T-helper 17 cell (primary cell): ENCODE results near the gene ITPR1. TPM values are rescaled to one million over a fixed set of nuclear protein-coding genes. Genes with fewer than 3 reads are reported as not detected.
A peak's percentile ranks its signal among the peaks of the same experiment; 100 is the strongest.

Experiments used
- ATAC-seq: fragments of 150-1000 bp; cut with Tn5 transposase; 2 replicates; pipeline ENCODE4 v1.10.0; 2021; ENCODE audit warnings: mild to moderate bottlenecking, moderate library complexity
- DNase-seq, 3 donors: peaks; one replicate each; pipeline versions ENCODE4 v3.0.0 to v3.0.0-alpha.2; 2020 to 2021
- H3K9me3 ChIP-seq: one replicate; pipeline ENCODE4 v1.7.0; 2013; ENCODE audit warnings: low read length, mild to moderate bottlenecking; ENCODE audit not compliant: control insufficient read depth, poor library complexity, severe bottlenecking
- H3K27ac Mint-ChIP-seq: one replicate; pipeline ENCODE4 v1.8.0; 2022; ENCODE audit warnings: mild to moderate bottlenecking, moderate library complexity, mixed read lengths
- H3K27me3 Mint-ChIP-seq: one replicate; pipeline ENCODE4 v1.8.0; 2022; ENCODE audit warnings: mixed read lengths
- H3K36me3 Mint-ChIP-seq: one replicate; pipeline ENCODE4 v1.8.0; 2022; ENCODE audit warnings: low read depth, mixed read lengths
- H3K4me1 Mint-ChIP-seq: one replicate; pipeline ENCODE4 v1.8.0; 2022; ENCODE audit warnings: mild to moderate bottlenecking, mixed read lengths
- H3K4me3 Mint-ChIP-seq: one replicate; pipeline ENCODE4 v1.8.0; 2022; ENCODE audit warnings: mild to moderate bottlenecking, moderate library complexity, mixed read lengths
- total RNA-seq, 4 donors: library from RNA in 2 of 4; stranded (reverse) in 2 of 4; gene quantifications; one replicate each; pipeline ENCODE4 v1.2.3 and lab custom pipeline; 2022 to 2026

ITPR1 gene
- total RNA-seq, 2 donors from 2014 or later, result 92.0 to 102 TPM

GRCh38 chr3:4627651-4628375 is 134.7 kb downstream of the ITPR1 start:
- Mint-ChIP-seq H3K4me3 (no peak overlapping the region), H3K4me1 (peaks cover 4% of the 10 kb centered on the region), H3K27me3 (no peaks in the 10 kb centered on the region), H3K36me3 (no peaks in the 10 kb centered on the region), H3K27ac (no peak overlapping the region)
- H3K9me3 ChIP-seq, result no peaks in the 10 kb centered on the region
- ATAC-seq (no peak), DNase-seq (no peak)

GRCh38 chr3:4629095-4630007 is 136.2 kb downstream of the ITPR1 start:
- H3K9me3 ChIP-seq, result no peaks in the 10 kb centered on the region
- Mint-ChIP-seq H3K4me1 (peaks cover 5% of the 10 kb centered on the region), H3K27me3 (no peaks in the 10 kb centered on the region), H3K4me3 (no peak overlapping the region), H3K36me3 (no peaks in the 10 kb centered on the region), H3K27ac (no peak overlapping the region)
- no peak for ATAC-seq
- DNase-seq, result no peak

GRCh38 chr3:4633078-4634004 is 140.2 kb downstream of the ITPR1 start:
- Mint-ChIP-seq H3K27ac (peak overlapping the region; percentile 51), H3K4me1 (peaks cover 5% of the 10 kb centered on the region), H3K36me3 (peaks cover 2% of the 10 kb centered on the region), H3K27me3 (no peaks in the 10 kb centered on the region), H3K4me3 (no peak overlapping the region)
- ATAC-seq (peak; percentile 61), DNase-seq (no peak)
- no peaks in the 10 kb centered on the region for H3K9me3 ChIP-seq

- no peaks in the 10 kb centered on the region for H3K9me3 ChIP-seq
- no peak overlapping the region for H3K27ac Mint-ChIP-seq
- ATAC-seq (no peak), DNase-seq (no peak)
- H3K4me3 Mint-ChIP-seq, result no peak overlapping the region
- H3K27me3 Mint-ChIP-seq, result no peaks in the 10 kb centered on the region
- peaks cover 2% of the 10 kb centered on the region for H3K36me3 Mint-ChIP-seq
- peaks cover 5% of the 10 kb centered on the region for H3K4me1 Mint-ChIP-seq
These were observed 141.7 kb downstream of the ITPR1 start for GRCh38 chr3:4634894-4635293.

GRCh38 chr3:4637265-4637664 is 144.1 kb downstream of the ITPR1 start:
- H3K4me1 Mint-ChIP-seq, result peaks cover 7% of the 10 kb centered on the region
- peak overlapping the region; percentile 2 for H3K27ac Mint-ChIP-seq
- ATAC-seq (no peak), DNase-seq (no peak)
- H3K4me3 Mint-ChIP-seq, result no peak overlapping the region
- H3K36me3 Mint-ChIP-seq, result peaks cover 8% of the 10 kb centered on the region
- no peaks in the 10 kb centered on the region for H3K9me3 ChIP-seq
- no peaks in the 10 kb centered on the region for H3K27me3 Mint-ChIP-seq

GRCh38 chr3:4641863-4642563 is 148.9 kb downstream of the ITPR1 start:
- H3K4me1 Mint-ChIP-seq, result peaks cover 7% of the 10 kb centered on the region
- DNase-seq (no peak), ATAC-seq (no peak)
- H3K27me3 Mint-ChIP-seq, result no peaks in the 10 kb centered on the region
- no peaks in the 10 kb centered on the region for H3K9me3 ChIP-seq
- H3K27ac Mint-ChIP-seq, result no peak overlapping the region
- no peak overlapping the region for H3K4me3 Mint-ChIP-seq
- peaks cover 16% of the 10 kb centered on the region for H3K36me3 Mint-ChIP-seq

GRCh38 chr3:4642611-4643010 is 149.5 kb downstream of the ITPR1 start:
- Mint-ChIP-seq H3K27me3 (no peaks in the 10 kb centered on the region), H3K4me3 (no peak overlapping the region), H3K4me1 (peaks cover 7% of the 10 kb centered on the region), H3K27ac (no peak overlapping the region), H3K36me3 (peaks cover 14% of the 10 kb centered on the region)
- H3K9me3 ChIP-seq, result no peaks in the 10 kb centered on the region
- no peak for ATAC-seq
- DNase-seq, result no peak

GRCh38 chr3:4643904-4644547 is 150.9 kb downstream of the ITPR1 start:
- Mint-ChIP-seq H3K4me1 (peaks cover 7% of the 10 kb centered on the region), H3K36me3 (peaks cover 14% of the 10 kb centered on the region), H3K27me3 (no peaks in the 10 kb centered on the region), H3K4me3 (no peak overlapping the region), H3K27ac (peak overlapping the region; percentile 32)
- no peaks in the 10 kb centered on the region for H3K9me3 ChIP-seq
- no peak for DNase-seq
- no peak for ATAC-seq

GRCh38 chr3:4644951-4645350 is 151.8 kb downstream of the ITPR1 start:
- no peak overlapping the region for H3K4me3 Mint-ChIP-seq
- no peaks in the 10 kb centered on the region for H3K9me3 ChIP-seq
- H3K27me3 Mint-ChIP-seq, result no peaks in the 10 kb centered on the region
- no peak for DNase-seq
- H3K4me1 Mint-ChIP-seq, result peaks cover 7% of the 10 kb centered on the region
- H3K27ac Mint-ChIP-seq, result peak overlapping the region; percentile 32
- peaks cover 14% of the 10 kb centered on the region for H3K36me3 Mint-ChIP-seq
- ATAC-seq, result no peak

GRCh38 chr3:4645468-4645867 is 152.3 kb downstream of the ITPR1 start:
- H3K4me1 Mint-ChIP-seq, result peaks cover 5% of the 10 kb centered on the region
- H3K27me3 Mint-ChIP-seq, result no peaks in the 10 kb centered on the region
- H3K36me3 Mint-ChIP-seq, result peaks cover 14% of the 10 kb centered on the region
- no peak overlapping the region for H3K27ac Mint-ChIP-seq
- no peak for DNase-seq
- no peak overlapping the region for H3K4me3 Mint-ChIP-seq
- no peaks in the 10 kb centered on the region for H3K9me3 ChIP-seq
- peak; percentile 28 for ATAC-seq

- no peak for DNase-seq
- H3K9me3 ChIP-seq, result no peaks in the 10 kb centered on the region
- Mint-ChIP-seq H3K4me1 (peaks cover 5% of the 10 kb centered on the region), H3K36me3 (peaks cover 9% of the 10 kb centered on the region), H3K27me3 (no peaks in the 10 kb centered on the region), H3K4me3 (no peak overlapping the region), H3K27ac (no peak overlapping the region)
- ATAC-seq, result no peak
These were observed 154.3 kb downstream of the ITPR1 start for GRCh38 chr3:4647411-4647810.
